Esophagus muscularis mucosa (tissue), 3 donors: Measurements from ENCODE around the gene KLHL29.

ENCODE experiments used
- CTCF ChIP-seq, 3 experiments: fragments of 200-600 bp in 2 of 3; fragments of 450-650 bp in 1 of 3; sonication (generic) in 2 of 3; IDR thresholded peaks; one replicate each; pipeline ENCODE4 v1.5.1; 2017 to 2019; ENCODE audit warnings: antibody characterized with exemption in 3 of 3, mild to moderate bottlenecking in 2 of 3, moderate library complexity in 1 of 3
- POLR2A ChIP-seq: fragments of 450-650 bp; IDR thresholded peaks from one replicate; pipeline ENCODE4 v1.6.1; 2017; ENCODE audit warnings: antibody characterized with exemption, moderate library complexity, mild to moderate bottlenecking, low read depth

- TF ChIP-seq POLR2A: no peak
- TF ChIP-seq CTCF (IDR thresholded peaks at IDR 0.05): no peak
These were observed 264.3 kb downstream of the KLHL29 start for GRCh38 chr2:23649303-23649702.
